ENCODE data around the gene SLC5A4. TPM values are rescaled to one million over a fixed set of nuclear protein-coding genes. Genes with fewer than 3 reads are reported as not detected.

Gene SLC5A4
- total RNA-seq, 1 experiment from 2014 or later = not detected

- H3K36me3 Mint-ChIP-seq (ENCODE audit: insufficient read depth in 1 of 3, low read depth in 3 of 3) = no peaks in the 10 kb centered on the region
- no peak overlapping the region for H3K27ac ChIP-seq (ENCODE audit: insufficient read length, low read depth, low read length)
- no peak overlapping the region for H3K4me2 ChIP-seq (ENCODE audit: insufficient read depth, insufficient read length, low read length)
- H4K8ac ChIP-seq (replicated peaks; ENCODE audit: insufficient read length, low read depth, low read length) = no peak overlapping the region
- no peak overlapping the region for H3K27ac Mint-ChIP-seq
- no peaks in the 10 kb centered on the region for H3K9me3 ChIP-seq (ENCODE audit: control insufficient read depth, low read depth, low read length)
- H2AK5ac ChIP-seq (ENCODE audit: insufficient read length, low read length) = no peak overlapping the region
- no peak overlapping the region for H3K9ac ChIP-seq (ENCODE audit: extremely low read depth, insufficient read length, low read length)
- no peaks in the 10 kb centered on the region for H3K4me1 Mint-ChIP-seq
- H3K9me3 Mint-ChIP-seq = no peaks in the 10 kb centered on the region
- no peak for TF ChIP-seq CTCF (conservative IDR thresholded peaks at IDR 0.05)
- H2BK120ac ChIP-seq (ENCODE audit: low read depth, low read length, poor library complexity, severe bottlenecking) = no peak overlapping the region
- H3K4ac ChIP-seq (ENCODE audit: low read depth, low read length) = no peak overlapping the region
- H2BK5ac ChIP-seq (ENCODE audit: insufficient read length, low read length) = no peak overlapping the region
- no peak overlapping the region for H3K4me3 Mint-ChIP-seq
- H2BK15ac ChIP-seq (ENCODE audit: low read depth, low read length) = no peak overlapping the region
- no peak overlapping the region for H3T11ph ChIP-seq (ENCODE audit: low read length)
- no peaks in the 10 kb centered on the region for H3K79me2 ChIP-seq (ENCODE audit: insufficient read depth, low read length)
- no peak overlapping the region for H2AFZ ChIP-seq (ENCODE audit: low read length)
- H3K56ac ChIP-seq (ENCODE audit: insufficient read length, low read depth, low read length) = no peak overlapping the region
- no CpG with 5 or more reads among the region's 1 CpG for WGBS (ENCODE audit: extremely low coverage, insufficient read length, low lambda C conversion rate)
- H3K27me3 Mint-ChIP-seq (ENCODE audit: low read depth) = peaks cover 58% of the 10 kb centered on the region
- no peaks in the 10 kb centered on the region for H3K27me3 ChIP-seq (ENCODE audit: insufficient read depth, low read length)
- no peak overlapping the region for H4K5ac ChIP-seq (ENCODE audit: insufficient read length, low read depth, low read length)
- no peak overlapping the region for H3K18ac ChIP-seq (ENCODE audit: insufficient read length, low read depth, low read length)
- H3K23ac ChIP-seq (ENCODE audit: insufficient read length, low read depth, low read length) = no peak overlapping the region
- no peak for DNase-seq
- H3K14ac ChIP-seq (ENCODE audit: insufficient read depth, low read length) = no peak overlapping the region
- H3K4me1 ChIP-seq (ENCODE audit: insufficient read depth, low read length) = no peaks in the 10 kb centered on the region
- no peak overlapping the region for H2BK20ac ChIP-seq (ENCODE audit: low read depth, low read length, poor library complexity, severe bottlenecking)
- no peak overlapping the region for H2BK12ac ChIP-seq (ENCODE audit: insufficient read length, low read depth, low read length)
- H4K20me1 ChIP-seq (ENCODE audit: control insufficient read depth, insufficient read depth, insufficient read length) = no peaks in the 10 kb centered on the region
- H3K23me2 ChIP-seq (ENCODE audit: insufficient read length, low read depth, low read length, poor library complexity, severe bottlenecking) = no peaks in the 10 kb centered on the region
- no peaks in the 10 kb centered on the region for H3K79me1 ChIP-seq (ENCODE audit: insufficient read depth, low read depth, low read length, poor library complexity, severe bottlenecking)
- no peak overlapping the region for H4K91ac ChIP-seq (ENCODE audit: insufficient read length, low read depth, low read length)
These were observed 10.6 kb downstream of the SLC5A4 start for GRCh38 chr22:32244547-32244946.

All from H9 (cell line).